H1 (cell line): Measurements from ENCODE around the gene ITSN1. TPM values are rescaled to one million over a fixed set of nuclear protein-coding genes. Genes with fewer than 3 reads are reported as not detected.

ENCODE experiments used
- CTCF ChIA-PET: fragments of 300-600 bp; sonication (Branson Sonifier 250); formaldehyde crosslinking; loops from one replicate; lab custom pipeline; 2021; ENCODE audit not compliant: partially characterized antibody; lab: Charles Lee
- POLR2A ChIA-PET: fragments of 300-600 bp; sonication (Branson Sonifier 250); formaldehyde crosslinking; loops from one replicate; lab custom pipeline; 2021; ENCODE audit warnings: inconsistent platforms; ENCODE audit not compliant: partially characterized antibody; lab: Charles Lee
- DNase-seq, 2 experiments: peaks; one replicate each; pipeline versions ENCODE4 v3.0.0 to v3.0.0-alpha.2; 2010 to 2022; ENCODE audit warnings: low spot score in 2 of 2, low read depth in 1 of 2, mixed read lengths in 1 of 2
- FAIRE-seq: peaks from 2 replicates; lab custom pipeline; 2011; peaks lifted over from hg19 to GRCh38; lab: Jason Lieb, UNC
- H2AFZ ChIP-seq: 2 replicates; pipeline ENCODE4 v1.8.1; 2012; ENCODE audit warnings: low read length, inconsistent platforms
- H2AK5ac ChIP-seq: 2 replicates; pipeline ENCODE4 v1.6.1; 2013; ENCODE audit warnings: low read depth, low read length
- H2BK120ac ChIP-seq: replicated peaks from 2 replicates; pipeline ENCODE3; 2013; ENCODE audit warnings: low read depth, low read length, inconsistent platforms
- H2BK12ac ChIP-seq: 2 replicates; pipeline ENCODE4 v1.6.1; 2013; ENCODE audit warnings: low read depth, low read length
- H2BK15ac ChIP-seq: 2 replicates; pipeline ENCODE4 v1.6.1; 2013; ENCODE audit warnings: low read length
- H2BK20ac ChIP-seq: 2 replicates; pipeline ENCODE4 v1.6.1; 2013; ENCODE audit warnings: low read length
- H2BK5ac ChIP-seq: 2 replicates; pipeline ENCODE4 v1.6.1; 2013; ENCODE audit warnings: low read depth, low read length
- H3K14ac ChIP-seq: 2 replicates; pipeline ENCODE4 v1.6.1; 2013; ENCODE audit warnings: inconsistent platforms; ENCODE audit not compliant: insufficient read length
- H3K18ac ChIP-seq: 2 replicates; pipeline ENCODE4 v1.6.1; 2013; ENCODE audit warnings: low read length; ENCODE audit errors: extremely low read depth
- H3K23ac ChIP-seq: 2 replicates; pipeline ENCODE4 v1.6.1; 2013; ENCODE audit warnings: inconsistent platforms; ENCODE audit not compliant: insufficient read length
- H3K23me2 ChIP-seq: 2 replicates; pipeline ENCODE4 v1.6.1; 2013; ENCODE audit warnings: low read depth, low read length
- H3K27ac ChIP-seq: 2 replicates; pipeline ENCODE4 v1.6.1; 2011; ENCODE audit warnings: low read depth, low read length, inconsistent platforms
- H3K27me3 ChIP-seq, 4 experiments: replicated peaks in 1 of 4; 1 replicate in 1 of 4; 2 replicates in 3 of 4; pipeline versions ENCODE4 v1.6.1 to v1.8.1; 2011 to 2013; ENCODE audit warnings: low read length in 3 of 4, mild to moderate bottlenecking in 3 of 4, inconsistent platforms in 2 of 4, mixed read lengths in 2 of 4, moderate library complexity in 1 of 4; ENCODE audit not compliant: control insufficient read depth in 3 of 4, insufficient read depth in 3 of 4; ENCODE audit errors: extremely low read depth in 1 of 4
- H3K36me3 ChIP-seq, 4 experiments: 2 replicates each; pipeline versions ENCODE4 v1.6.1 to v1.8.1; 2011 to 2013; ENCODE audit warnings: mild to moderate bottlenecking in 4 of 4, low read length in 3 of 4, moderate library complexity in 2 of 4, control low read depth in 1 of 4, inconsistent platforms in 1 of 4; ENCODE audit not compliant: insufficient read depth in 4 of 4, control insufficient read depth in 2 of 4
- H3K4ac ChIP-seq: replicated peaks from 2 replicates; pipeline ENCODE3; 2013; ENCODE audit warnings: low read length, low read depth, mixed read lengths, inconsistent platforms; ENCODE audit not compliant: insufficient read length
- H3K4me1 ChIP-seq, 4 experiments: replicated peaks in 1 of 4; 1 replicate in 1 of 4; 2 replicates in 3 of 4; pipeline versions ENCODE4 v1.6.1 to v1.8.1; 2011 to 2013; ENCODE audit warnings: low read length in 3 of 4, inconsistent platforms in 2 of 4, mixed read lengths in 1 of 4; ENCODE audit not compliant: insufficient read depth in 4 of 4, control insufficient read depth in 3 of 4
- H3K4me2 ChIP-seq, 2 experiments: 2 replicates each; pipeline versions ENCODE4 v1.6.1 to v1.8.1; 2011 to 2013; ENCODE audit warnings: low read depth in 2 of 2, low read length in 2 of 2, control low read depth in 1 of 2, inconsistent platforms in 1 of 2, mild to moderate bottlenecking in 1 of 2; ENCODE audit not compliant: insufficient read depth in 1 of 2
- H3K4me3 ChIP-seq, 4 experiments: fragments of 200-600, 300-600 bp in 1 of 4; sonication (generic), shearing (Covaris generic), sonication (Bioruptor Twin) in 1 of 4; 2 replicates each; pipeline versions ENCODE4 v1.5.1 to v1.8.1; 2011 to 2016; ENCODE audit warnings: low read length in 4 of 4, low read depth in 3 of 4, control low read depth in 2 of 4, inconsistent platforms in 2 of 4, mild to moderate bottlenecking in 2 of 4, mixed read lengths in 1 of 4, moderate library complexity in 1 of 4; ENCODE audit not compliant: insufficient read depth in 2 of 4; ENCODE audit errors: extremely low read depth in 1 of 4
- H3K56ac ChIP-seq: replicated peaks from 2 replicates; pipeline ENCODE3; 2013; ENCODE audit warnings: low read depth, mild to moderate bottlenecking, mixed read lengths, low read length, inconsistent platforms; ENCODE audit not compliant: insufficient read length
- H3K79me1 ChIP-seq: 2 replicates; pipeline ENCODE4 v1.6.1; 2013; ENCODE audit warnings: low read depth, low read length, control low read depth
- H3K79me2 ChIP-seq, 2 experiments: 2 replicates each; pipeline versions ENCODE4 v1.6.1 to v1.8.1; 2012 to 2013; ENCODE audit warnings: low read length in 2 of 2, mild to moderate bottlenecking in 2 of 2, inconsistent platforms in 1 of 2; ENCODE audit not compliant: insufficient read depth in 2 of 2, control insufficient read depth in 1 of 2
- H3K9ac ChIP-seq, 4 experiments: replicated peaks in 1 of 4; 1 replicate in 1 of 4; 2 replicates in 3 of 4; pipeline versions ENCODE4 v1.6.1 to v1.8.1; 2011 to 2013; ENCODE audit warnings: low read depth in 3 of 4, low read length in 3 of 4, control low read depth in 2 of 4, mild to moderate bottlenecking in 2 of 4, moderate library complexity in 2 of 4, inconsistent platforms in 1 of 4; ENCODE audit errors: extremely low read depth in 1 of 4
- H3K9me3 ChIP-seq, 2 experiments: 2 replicates each; pipeline versions ENCODE4 v1.6.1 to v1.8.1; 2012 to 2013; ENCODE audit warnings: mild to moderate bottlenecking in 2 of 2, moderate library complexity in 2 of 2, control low read depth in 1 of 2, inconsistent platforms in 1 of 2, low read depth in 1 of 2, low read length in 1 of 2, mixed read lengths in 1 of 2; ENCODE audit not compliant: insufficient read depth in 2 of 2
- H4K20me1 ChIP-seq, 2 experiments: replicated peaks in 1 of 2; 2 replicates each; pipeline versions ENCODE3 to v1.8.1; 2011 to 2013; ENCODE audit warnings: inconsistent platforms in 2 of 2, low read length in 2 of 2, mild to moderate bottlenecking in 1 of 2; ENCODE audit not compliant: insufficient read depth in 2 of 2, control insufficient read depth in 1 of 2
- H4K5ac ChIP-seq: 2 replicates; pipeline ENCODE4 v1.6.1; 2013; ENCODE audit warnings: low read length, low read depth, mixed read lengths, inconsistent platforms; ENCODE audit not compliant: insufficient read length
- H4K8ac ChIP-seq: 2 replicates; pipeline ENCODE4 v1.8.0; 2013; ENCODE audit warnings: mild to moderate bottlenecking, moderate library complexity, low read length, inconsistent platforms; ENCODE audit not compliant: insufficient read depth; ENCODE audit errors: extremely low read depth
- H4K91ac ChIP-seq: replicated peaks from 2 replicates; pipeline ENCODE3; 2013; ENCODE audit warnings: low read length, mixed read lengths, inconsistent platforms; ENCODE audit not compliant: insufficient read length
- BACH1 ChIP-seq: IDR thresholded peaks from 2 replicates; pipeline ENCODE4 v1.6.1; 2012; ENCODE audit warnings: low read length, improper control_type of control experiment
- BCL11A ChIP-seq, 2 experiments: IDR thresholded peaks; one replicate each; pipeline ENCODE4 v1.6.1; 2011; ENCODE audit warnings: low read depth in 2 of 2, low read length in 2 of 2, mild to moderate bottlenecking in 2 of 2
- CHD1 ChIP-seq: IDR thresholded peaks from 2 replicates; pipeline ENCODE4 v1.6.1; 2012; ENCODE audit warnings: low read depth, low read length, improper control_type of control experiment
- HDAC6 ChIP-seq: IDR thresholded peaks from one replicate; pipeline ENCODE4 v1.7.1; 2012; ENCODE audit warnings: low read depth, mild to moderate bottlenecking, inconsistent platforms, low read length, moderate library complexity
- KDM4A ChIP-seq: IDR thresholded peaks from one replicate; pipeline ENCODE4 v1.7.1; 2012; ENCODE audit warnings: low read depth, mild to moderate bottlenecking, moderate library complexity, low read length, inconsistent platforms; ENCODE audit not compliant: severe bottlenecking
- NANOG ChIP-seq: IDR thresholded peaks from 2 replicates; pipeline ENCODE4 v1.6.1; 2011; ENCODE audit warnings: low read length, low read depth, mild to moderate bottlenecking, inconsistent platforms; ENCODE audit not compliant: insufficient read depth, poor library complexity, severe bottlenecking
- NRF1 ChIP-seq: IDR thresholded peaks from 2 replicates; pipeline ENCODE4 v1.6.1; 2011; ENCODE audit warnings: mild to moderate bottlenecking, low read depth, low read length, improper control_type of control experiment
- RNF2 ChIP-seq: fragments of 200-900, 300-1000 bp; sonication (generic); IDR thresholded peaks from 2 replicates; pipeline ENCODE4 v1.7.1; 2016; ENCODE audit warnings: borderline replicate concordance, low read depth, mild to moderate bottlenecking, antibody characterized with exemption, low read length; ENCODE audit not compliant: poor library complexity, severe bottlenecking; ENCODE audit errors: missing control alignments
- SRF ChIP-seq: IDR thresholded peaks from 2 replicates; pipeline ENCODE4 v1.6.1; 2011; ENCODE audit warnings: mild to moderate bottlenecking, low read depth, low read length, moderate library complexity
- TAF7 ChIP-seq: optimal IDR thresholded peaks from 2 replicates; pipeline ENCODE3; 2011; ENCODE audit warnings: low read depth, mild to moderate bottlenecking, inconsistent platforms, low read length, moderate library complexity, borderline replicate concordance
- YY1 ChIP-seq: IDR thresholded peaks from 2 replicates; pipeline ENCODE4 v1.6.1; 2011; ENCODE audit warnings: low read depth, mild to moderate bottlenecking, low read length
- WGBS, 2 experiments: shearing (Covaris generic) in 1 of 2; methylation state at CpG; one replicate each; pipeline versions ENCODE4 v1.1.6 to v1.1.7; 2013 to 2015; ENCODE audit warnings: low lambda C conversion rate in 2 of 2, mixed read lengths in 2 of 2, inconsistent platforms in 1 of 2, low coverage in 1 of 2, missing lambda C conversion rate in 1 of 2; ENCODE audit not compliant: insufficient replicate concordance in 2 of 2, insufficient coverage in 1 of 2, insufficient read length in 1 of 2; ENCODE audit errors: extremely low coverage in 1 of 2, missing lambda C conversion rate in 1 of 2; 5-methylcytosine and 5-hydroxymethylcytosine counted together
- polyA plus RNA-seq, 7 experiments: library from polyadenylated mRNA; depleted of rRNA in 3 of 7; stranded (reverse) in 5 of 7; unstranded in 2 of 7; fragments of >200 nt in 5 of 7; fragments of 200-250 nt in 2 of 7; gene quantifications; 1 replicate in 5 of 7; 2 replicates in 1 of 7; 4 replicates in 1 of 7; pipeline versions ENCODE4 v1.2.1 to v1.2.3, GENCODE V29; 2011 to 2013; ENCODE audit warnings: missing spikeins in 2 of 7, mixed read lengths in 2 of 7
- total RNA-seq: library from RNA; stranded (reverse); fragmentation: NEBNext Ultra II Directional; extraction: Animal tissue kit (Norgen Biotek cat#: 25700); gene quantifications from 2 replicates; pipeline ENCODE4 v1.2.1, GENCODE V29; 2021
- TF ChIP-seq, protein P1 (sequence below): IDR thresholded peaks from 2 replicates; pipeline ENCODE4 v1.6.1; 2012; ENCODE audit warnings: inconsistent platforms
- TF ChIP-seq, protein P2 (sequence below): IDR thresholded peaks from 2 replicates; pipeline ENCODE4 v1.6.1; 2011; ENCODE audit warnings: low read depth, mild to moderate bottlenecking, low read length; ENCODE audit not compliant: insufficient read depth

The ITSN1 gene
- total and polyA plus RNA-seq, 2 of the 8 experiments (the other 6 are each of a cell fraction or from before 2014, with no cell fraction given): 60.8 to 78.1 TPM

GRCh38 chr21:33700491-33700890 lies 58.2 kb downstream of the ITSN1 start:
- Histone ChIP-seq H2AFZ (no peak overlapping the region), H3K14ac (no peak overlapping the region), H3K27me3 (no peaks in the 10 kb centered on the region), H4K20me1 (peaks cover 7 to 8% of the 10 kb centered on the region in 2 experiments), H3K4me3 (no peak overlapping the region), H4K91ac (no peak overlapping the region), H2BK120ac (no peak overlapping the region), H3K79me1 (peaks cover 5% of the 10 kb centered on the region), H3K23me2 (no peaks in the 10 kb centered on the region), H3K4me1 (peaks cover 0 to 9% (median 2%) of the 10 kb centered on the region in 4 experiments; a peak in 4 of 7 replicates), H3K9me3 (no peaks in the 10 kb centered on the region), H3K9ac (no peak overlapping the region), H3K27ac (no peak overlapping the region), H2AK5ac (no peak overlapping the region), H2BK20ac (no peak overlapping the region), H3K4me2 (no peak overlapping the region), H3K36me3 (no peaks in the 10 kb centered on the region), H3K23ac (no peak overlapping the region), H3K79me2 (peaks cover 0 to 92% of the 10 kb centered on the region in 2 experiments; a peak in 3 of 4 replicates), H4K5ac (no peak overlapping the region), H3K4ac (no peak overlapping the region), H3K56ac (no peak overlapping the region), H2BK12ac (no peak overlapping the region), H4K8ac (no peak overlapping the region), H3K18ac (no peak overlapping the region), H2BK15ac (no peak overlapping the region), H2BK5ac (no peak overlapping the region)
- CTCF ChIA-PET: no interaction called here
- POLR2A ChIA-PET: no interaction called here
- WGBS, 2 experiments: 96% methylated on average over 3 of the region's 3 CpGs; no CpG with 5 or more reads in 1 of the 2 experiments
- TF ChIP-seq NRF1 (no peak), CHD1 (no peak), NANOG (no peak), TAF7 (no peak), SRF (no peak), BCL11A (IDR thresholded peaks at IDR 0.05; ENCODE audit: low read depth in 2 of 2, low read length in 2 of 2) (no peak), BACH1 (no peak), RNF2 (no peak), KDM4A (no peak), YY1 (no peak), HDAC6 (no peak)
- TF ChIP-seq, protein P1, sequence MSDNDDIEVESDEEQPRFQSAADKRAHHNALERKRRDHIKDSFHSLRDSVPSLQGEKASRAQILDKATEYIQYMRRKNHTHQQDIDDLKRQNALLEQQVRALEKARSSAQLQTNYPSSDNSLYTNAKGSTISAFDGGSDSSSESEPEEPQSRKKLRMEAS: no peak
- TF ChIP-seq, protein P2, sequence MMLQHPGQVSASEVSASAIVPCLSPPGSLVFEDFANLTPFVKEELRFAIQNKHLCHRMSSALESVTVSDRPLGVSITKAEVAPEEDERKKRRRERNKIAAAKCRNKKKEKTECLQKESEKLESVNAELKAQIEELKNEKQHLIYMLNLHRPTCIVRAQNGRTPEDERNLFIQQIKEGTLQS: no peak
- DNase-seq: no peak
- FAIRE-seq: no peak
